Prostate gland (tissue), 2 donors: ENCODE data around the gene CTBP1.

ENCODE experiments used
- CTCF ChIP-seq, 4 experiments: fragments of 200-600 bp in 2 of 4; fragments of 450-650 bp in 2 of 4; sonication (generic) in 2 of 4; IDR thresholded peaks; 1 replicate in 3 of 4; 2 replicates in 1 of 4; pipeline ENCODE4 v1.5.1; 2016 to 2019; ENCODE audit warnings: antibody characterized with exemption in 4 of 4, mild to moderate bottlenecking in 2 of 4, moderate library complexity in 2 of 4
- POLR2A ChIP-seq: fragments of 450-650 bp; IDR thresholded peaks from one replicate; pipeline ENCODE4 v1.6.1; 2016; ENCODE audit warnings: antibody characterized with exemption, mild to moderate bottlenecking

GRCh38 chr4:1234811-1235292 lies 14.1 kb downstream of the CTBP1 start:
- TF ChIP-seq POLR2A (no peak), CTCF (IDR thresholded peaks at IDR 0.05) (no peak)
